GM18517 (cell line): ENCODE data around the gene B3GNT2.
"Not testable (repeated sequence)": the region's sequence is repeated elsewhere in the genome, so short reads cannot be mapped to it uniquely, and the experiment has no call there.

ENCODE experiments used
- ATAC-seq: cut with Tn5 transposase; IDR thresholded peaks from one replicate; pipeline ENCODE4 v1.9.1; 2021; ENCODE audit warnings: mild to moderate bottlenecking, moderate library complexity; ENCODE audit not compliant: unreplicated experiment

The B3GNT2 gene

GRCh38 chr2:62185475-62186155 lies 10.3 kb upstream of the B3GNT2 start:
- ATAC-seq = no peak

GRCh38 chr2:62186156-62186905 lies 9.6 kb upstream of the B3GNT2 start:
- no peak for ATAC-seq

GRCh38 chr2:62187246-62187645 lies 8.7 kb upstream of the B3GNT2 start:
- ATAC-seq = no peak

DNA sequence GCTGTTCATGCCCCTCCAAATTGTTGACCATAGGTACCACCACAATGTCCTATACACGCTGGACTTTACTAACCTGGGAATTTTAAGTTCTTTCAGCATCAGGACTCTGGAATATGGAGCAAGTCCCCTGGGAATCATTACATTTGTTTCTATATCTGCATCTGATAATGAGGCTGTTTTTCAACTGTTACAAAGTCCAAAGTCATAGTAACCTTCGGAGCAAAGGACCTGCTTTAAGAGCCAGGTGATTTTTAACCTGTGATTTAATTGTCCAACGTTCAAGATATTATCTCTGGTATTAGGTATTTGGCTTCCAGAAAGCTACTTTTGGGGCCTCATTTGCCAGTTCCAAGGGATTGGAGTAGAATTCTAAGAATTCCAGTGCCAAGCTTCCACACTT lies 7.5 kb upstream of the B3GNT2 start:
- no peak for ATAC-seq

DNA sequence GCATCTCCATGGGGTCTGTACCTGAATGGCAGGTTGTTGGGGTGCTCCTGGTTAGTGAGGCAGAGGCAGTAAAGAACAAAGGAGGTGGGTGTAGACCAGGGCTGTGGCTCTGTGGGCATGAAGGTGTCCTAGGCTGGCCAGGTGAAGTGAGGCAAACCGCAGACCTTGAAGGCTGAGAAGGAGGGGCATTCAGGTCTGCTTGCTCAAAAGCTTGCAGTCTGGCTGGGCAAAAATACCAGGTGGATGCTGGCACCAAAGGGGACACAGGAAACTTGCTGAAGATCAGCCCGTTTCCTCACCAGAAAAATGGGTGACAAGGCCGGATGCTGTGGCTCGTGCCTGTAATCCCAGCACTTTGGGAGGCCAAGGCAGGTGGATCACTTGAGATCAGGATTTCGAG lies 6.7 kb upstream of the B3GNT2 start:
- ATAC-seq = no peak

- ATAC-seq = no peak
These were observed 3.1 kb upstream of the B3GNT2 start for GRCh38 chr2:62192811-62193210.

- ATAC-seq = no peak
These were observed 1.1 kb upstream of the B3GNT2 start for GRCh38 chr2:62194558-62195420.

DNA sequence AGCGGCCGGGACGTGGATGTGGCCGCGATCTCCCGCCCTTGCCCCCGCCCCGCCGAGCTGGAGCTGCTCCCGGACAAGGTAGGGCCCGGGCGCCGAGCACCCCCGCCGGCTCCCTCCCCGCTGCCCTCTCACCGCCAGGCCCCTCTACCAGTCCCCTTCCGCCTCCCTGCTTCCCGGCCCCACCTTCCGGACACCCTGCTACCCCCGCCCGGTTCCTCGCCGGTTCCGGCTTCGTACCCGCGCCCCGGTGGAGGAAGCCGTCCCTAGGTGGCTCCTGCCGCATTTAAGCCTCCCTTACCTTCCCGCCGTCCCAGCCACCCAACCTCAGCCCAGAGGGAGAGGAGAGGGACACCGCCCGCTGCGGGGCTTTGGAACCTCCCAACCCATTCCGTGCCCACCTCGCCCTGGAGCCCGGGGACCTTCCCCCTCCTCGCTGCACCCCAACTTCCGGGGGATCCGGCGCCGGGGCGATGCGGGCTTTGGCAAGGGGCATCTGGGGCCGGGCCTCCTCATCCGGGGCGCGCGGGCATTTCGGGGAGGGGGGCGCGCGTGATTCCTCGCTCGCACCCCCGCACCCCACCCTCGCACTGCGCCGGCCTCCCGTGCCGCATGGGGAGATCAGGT lies 475 bp downstream of the B3GNT2 start:
- ATAC-seq = peak; percentile 6

- peak; percentile 25 for ATAC-seq
These were observed 1.4 kb downstream of the B3GNT2 start for GRCh38 chr2:62197011-62197924.

- ATAC-seq = no peak
These were observed 2.2 kb downstream of the B3GNT2 start for GRCh38 chr2:62197925-62198633.

DNA sequence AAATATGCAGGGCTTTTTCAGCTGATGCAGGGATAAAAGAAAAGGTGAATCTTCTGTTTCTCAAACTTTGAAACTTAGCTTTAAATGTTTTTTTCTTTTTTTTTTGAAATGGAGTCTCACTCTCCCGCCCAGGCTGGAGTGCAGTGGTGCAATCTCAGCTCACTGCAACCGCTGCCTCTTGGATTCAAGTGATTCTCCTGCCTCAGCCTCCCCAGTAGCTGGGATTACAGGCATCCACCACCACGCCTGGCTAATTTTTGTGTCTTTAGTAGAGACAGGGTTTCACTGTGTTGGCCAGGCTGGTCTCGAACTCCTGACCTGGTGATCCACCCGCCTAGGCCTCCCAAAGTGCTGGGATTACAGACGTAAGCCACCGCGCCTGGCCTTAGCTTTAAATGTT lies 2.9 kb downstream of the B3GNT2 start:
- not testable (repeated sequence) for ATAC-seq

DNA sequence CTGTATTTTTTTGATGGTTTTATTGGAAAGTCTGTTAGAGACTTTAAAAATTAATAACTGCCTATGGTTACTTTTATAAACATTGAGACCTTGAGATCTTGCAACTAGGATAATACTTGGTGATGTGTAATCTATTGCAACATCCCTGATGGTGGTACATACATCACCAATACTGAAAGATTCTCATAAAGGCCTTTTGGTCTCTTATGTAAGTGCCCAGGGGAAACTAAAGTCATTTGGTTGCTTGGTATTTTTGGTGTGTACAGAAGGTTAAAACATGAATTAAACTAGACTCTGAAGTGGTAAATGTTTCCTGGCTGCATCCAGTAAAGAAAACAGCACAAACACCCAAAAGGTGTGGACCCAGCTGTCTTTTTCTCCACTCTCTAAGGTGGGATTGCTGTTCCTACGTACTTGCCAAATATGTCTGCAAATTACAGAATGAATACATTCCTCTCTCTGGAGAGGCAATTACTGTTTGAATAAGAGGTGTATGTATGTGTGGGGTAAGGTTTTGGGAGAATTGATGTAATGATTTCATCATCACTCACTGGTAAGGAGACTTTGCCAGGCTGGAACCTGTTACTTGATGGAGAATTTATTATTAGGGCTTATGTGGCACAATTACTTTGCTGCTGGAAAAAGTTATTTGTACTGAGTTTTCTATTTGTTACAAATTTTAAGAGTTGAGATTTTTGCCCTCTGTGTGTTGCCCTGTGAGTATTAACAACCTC lies 3.6 kb downstream of the B3GNT2 start:
- ATAC-seq = no peak

- no peak for ATAC-seq
These were observed 4.5 kb downstream of the B3GNT2 start for GRCh38 chr2:62200291-62200841.

DNA sequence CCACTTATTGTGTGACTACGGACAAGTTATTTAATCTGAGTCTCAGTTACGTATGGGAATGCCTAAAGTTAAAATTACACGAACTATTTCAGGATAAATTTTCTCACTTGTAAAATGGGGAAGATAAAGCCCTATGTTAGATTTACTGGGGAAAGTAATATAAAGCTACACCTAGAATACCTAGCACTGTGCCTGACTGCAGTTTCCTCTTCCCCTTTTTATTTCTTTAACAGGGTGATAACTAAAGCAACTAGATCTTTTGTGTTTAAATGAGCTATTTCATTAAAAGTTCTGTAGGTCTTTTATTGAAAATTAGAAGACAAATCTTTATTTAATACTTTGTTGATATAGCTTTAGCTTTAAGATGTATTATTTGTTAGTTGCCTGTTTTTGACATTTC lies 5.0 kb downstream of the B3GNT2 start:
- ATAC-seq = no peak

DNA sequence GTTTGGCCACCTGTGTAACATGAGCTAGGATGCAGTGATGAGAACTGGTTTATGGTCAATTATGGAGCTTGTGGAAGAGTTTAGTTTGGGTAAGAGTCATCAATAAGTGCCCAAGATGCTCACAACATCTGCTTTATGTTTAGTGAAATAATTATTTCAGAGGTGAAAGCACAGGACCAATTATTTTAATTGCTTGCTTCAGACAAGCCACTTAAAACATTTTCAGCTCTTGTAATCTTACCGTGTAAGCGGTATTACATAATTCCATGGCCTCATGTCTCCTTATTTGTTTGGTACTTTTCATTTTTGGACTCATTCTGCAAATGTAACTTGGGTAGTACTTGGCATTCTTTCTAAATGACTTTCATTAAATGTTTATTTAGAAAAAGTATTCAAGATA lies 5.4 kb downstream of the B3GNT2 start:
- ATAC-seq = no peak

GRCh38 chr2:62202019-62202722 lies 6.3 kb downstream of the B3GNT2 start:
- peak; percentile 37 for ATAC-seq

DNA sequence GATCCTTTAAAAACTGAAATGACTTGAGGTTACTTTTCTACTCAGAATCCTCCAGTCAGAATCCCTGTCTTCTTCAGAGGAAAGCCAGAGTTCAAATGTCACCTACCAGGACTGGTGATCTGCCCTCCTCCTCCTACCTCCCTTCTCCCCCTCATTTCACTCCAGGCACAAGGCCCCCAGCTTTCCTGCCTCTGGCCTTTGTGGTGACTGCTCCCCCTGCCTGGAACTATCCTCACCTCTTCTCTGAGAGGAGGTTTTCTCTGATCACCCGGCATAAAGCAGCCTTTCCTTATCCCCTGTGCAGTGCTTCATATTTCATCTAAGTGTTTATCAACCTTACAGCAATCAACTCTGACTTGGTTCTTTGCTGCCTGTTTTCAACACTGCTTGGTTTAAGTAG lies 6.8 kb downstream of the B3GNT2 start:
- ATAC-seq = no peak

DNA sequence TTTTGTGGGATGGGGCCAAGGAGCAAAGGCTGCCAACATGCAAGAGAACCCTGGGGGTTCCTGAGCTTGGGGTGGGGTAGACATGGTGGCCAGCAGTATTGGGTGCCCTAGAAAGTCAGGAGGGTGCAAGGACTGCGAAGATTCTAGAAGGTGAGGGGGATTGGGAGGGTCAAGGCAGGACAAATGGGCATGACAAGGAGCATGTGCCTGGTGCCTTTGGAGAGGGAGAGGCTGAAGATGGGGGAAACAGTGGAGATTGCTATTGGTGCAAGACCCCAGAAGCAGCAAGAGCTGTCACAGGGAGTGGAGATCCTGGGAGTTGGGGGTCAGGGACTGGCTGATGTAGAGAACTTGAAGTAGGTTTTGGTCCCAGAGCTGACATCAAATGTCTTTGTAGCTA lies 7.5 kb downstream of the B3GNT2 start:
- no peak for ATAC-seq
